Activated T-helper 9 cell treated with anti-CD3 and anti-CD28 coated beads, Interleukin-2, amount 50 U/mL, for 16 hours (primary cell): ENCODE data around the gene KHDRBS2.

ENCODE experiments used
- DNase-seq: peaks from one replicate; pipeline ENCODE4 v3.0.0-alpha.2; 2020; ENCODE audit warnings: low read depth

The KHDRBS2 gene

DNA sequence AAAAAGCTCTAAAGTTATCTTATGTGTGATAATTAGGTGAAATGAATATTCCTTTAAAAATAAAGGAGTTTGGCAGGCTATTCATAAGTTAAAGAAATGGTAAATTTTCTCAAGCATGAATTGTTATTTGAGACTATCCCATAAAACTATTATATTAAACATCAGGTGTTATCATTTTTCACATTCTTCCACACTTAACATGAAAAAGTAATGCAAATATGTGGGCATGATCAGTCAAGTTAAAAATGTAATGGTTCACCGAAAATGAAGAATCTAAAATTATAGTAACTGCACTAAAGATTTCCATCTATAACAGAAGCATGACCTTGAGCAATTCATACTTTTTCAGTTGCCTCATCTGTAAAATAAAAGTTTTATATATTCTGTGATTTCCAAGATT, 110.8 kb downstream of the KHDRBS2 start:
- DNase-seq: no peak

DNA sequence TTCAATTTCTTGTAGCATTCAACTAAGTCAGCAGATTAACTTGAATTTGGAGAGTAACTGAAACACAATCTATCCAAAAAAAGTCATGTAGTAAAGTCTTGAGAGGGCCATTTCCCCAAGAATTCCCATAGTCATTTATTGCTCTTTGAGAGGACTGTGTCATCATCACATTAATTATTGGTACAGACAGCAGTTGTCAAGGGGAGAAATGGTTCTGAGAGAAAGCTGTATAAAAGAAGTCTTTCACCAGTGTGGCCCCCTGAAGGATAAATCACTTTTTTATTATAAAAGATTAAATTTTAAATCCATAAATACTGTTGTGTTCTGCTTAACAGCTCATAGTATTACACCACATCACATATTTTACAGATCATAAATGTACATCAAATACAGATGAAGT, 111.5 kb downstream of the KHDRBS2 start:
- DNase-seq: no peak

DNA sequence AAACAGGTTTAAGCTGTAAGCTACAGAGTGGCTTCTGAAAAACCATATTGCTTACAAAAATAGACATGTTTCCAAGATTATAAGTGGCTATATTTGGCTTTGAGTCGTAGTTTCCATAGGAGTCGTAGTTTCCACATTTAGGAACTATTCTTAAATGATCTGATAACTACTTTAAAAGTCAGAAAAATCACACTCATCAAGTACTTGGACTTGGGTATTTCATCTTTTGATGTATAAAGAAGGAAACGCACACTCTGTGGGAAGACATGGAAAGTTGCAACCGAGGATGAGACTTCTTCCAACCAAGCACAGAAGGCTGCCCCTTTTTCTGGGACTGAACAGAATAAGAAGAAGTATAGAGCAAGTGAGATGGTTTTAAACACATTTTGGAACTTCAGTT, 118.3 kb downstream of the KHDRBS2 start:
- no peak for DNase-seq

DNA sequence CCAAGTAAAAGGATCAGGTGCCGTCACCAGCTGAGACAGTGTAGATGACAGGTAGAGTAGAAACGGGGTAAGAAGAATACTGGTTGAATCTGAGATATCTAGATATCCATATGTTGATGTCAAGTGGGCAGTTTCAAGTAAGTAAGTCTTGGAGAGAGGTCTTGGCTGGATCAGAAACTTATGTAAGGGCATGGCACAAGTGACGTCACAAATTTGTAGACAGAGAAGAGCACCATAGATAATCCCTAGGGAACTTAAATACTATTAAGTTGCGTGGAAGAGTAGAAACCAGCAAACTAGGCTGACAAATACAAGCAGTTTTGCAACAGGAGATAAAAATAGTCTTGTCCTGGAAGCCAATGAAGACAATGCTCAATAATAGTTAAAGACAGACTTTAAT, 123.2 kb downstream of the KHDRBS2 start:
- DNase-seq: no peak

DNA sequence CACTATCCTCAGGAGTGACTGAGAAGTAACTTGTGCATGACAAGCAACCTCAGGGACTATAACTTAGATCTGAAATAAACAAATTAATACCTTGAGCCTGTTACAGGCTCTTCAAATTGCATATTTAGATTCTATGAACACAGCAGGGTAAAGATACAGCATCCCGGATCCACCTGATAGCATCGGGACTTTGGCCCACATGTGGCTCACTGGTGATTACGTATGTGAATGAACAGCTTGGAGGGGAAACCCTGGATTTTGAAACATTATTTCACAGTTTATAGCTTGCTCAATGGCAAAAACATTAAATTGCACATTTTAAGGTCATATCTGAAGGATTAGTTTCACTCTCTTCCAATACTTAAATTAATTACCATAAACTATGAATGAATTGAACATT, 133.2 kb downstream of the KHDRBS2 start:
- no peak for DNase-seq

DNA sequence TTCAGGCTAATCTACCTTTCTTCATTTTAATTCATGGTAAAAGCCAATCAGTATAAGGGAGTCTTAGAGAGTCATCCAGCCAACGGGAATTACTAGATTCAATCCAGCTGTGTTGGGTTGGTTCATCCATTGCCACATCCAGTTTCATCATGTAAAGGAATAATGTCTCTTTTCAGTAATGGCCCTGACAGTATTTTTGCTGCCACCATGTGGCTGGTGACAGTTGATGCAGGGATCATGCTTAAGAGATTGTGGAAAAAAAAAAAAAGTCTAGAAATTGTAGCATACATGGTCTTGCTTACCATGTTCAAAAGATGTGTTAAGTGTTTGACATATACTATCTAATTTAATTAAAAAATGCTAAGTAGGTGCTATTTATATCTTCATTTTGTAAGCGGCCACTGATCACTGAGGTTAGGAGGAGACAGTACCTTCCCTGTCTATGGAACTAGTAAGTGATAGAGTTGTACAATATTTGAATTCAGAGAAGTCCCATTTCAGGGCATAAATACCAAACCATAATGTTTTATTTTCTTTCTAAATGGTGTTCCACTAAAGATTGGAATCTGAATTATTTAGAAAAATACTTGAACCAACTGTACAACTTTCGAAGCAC, 135.9 kb downstream of the KHDRBS2 start:
- no peak for DNase-seq

DNA sequence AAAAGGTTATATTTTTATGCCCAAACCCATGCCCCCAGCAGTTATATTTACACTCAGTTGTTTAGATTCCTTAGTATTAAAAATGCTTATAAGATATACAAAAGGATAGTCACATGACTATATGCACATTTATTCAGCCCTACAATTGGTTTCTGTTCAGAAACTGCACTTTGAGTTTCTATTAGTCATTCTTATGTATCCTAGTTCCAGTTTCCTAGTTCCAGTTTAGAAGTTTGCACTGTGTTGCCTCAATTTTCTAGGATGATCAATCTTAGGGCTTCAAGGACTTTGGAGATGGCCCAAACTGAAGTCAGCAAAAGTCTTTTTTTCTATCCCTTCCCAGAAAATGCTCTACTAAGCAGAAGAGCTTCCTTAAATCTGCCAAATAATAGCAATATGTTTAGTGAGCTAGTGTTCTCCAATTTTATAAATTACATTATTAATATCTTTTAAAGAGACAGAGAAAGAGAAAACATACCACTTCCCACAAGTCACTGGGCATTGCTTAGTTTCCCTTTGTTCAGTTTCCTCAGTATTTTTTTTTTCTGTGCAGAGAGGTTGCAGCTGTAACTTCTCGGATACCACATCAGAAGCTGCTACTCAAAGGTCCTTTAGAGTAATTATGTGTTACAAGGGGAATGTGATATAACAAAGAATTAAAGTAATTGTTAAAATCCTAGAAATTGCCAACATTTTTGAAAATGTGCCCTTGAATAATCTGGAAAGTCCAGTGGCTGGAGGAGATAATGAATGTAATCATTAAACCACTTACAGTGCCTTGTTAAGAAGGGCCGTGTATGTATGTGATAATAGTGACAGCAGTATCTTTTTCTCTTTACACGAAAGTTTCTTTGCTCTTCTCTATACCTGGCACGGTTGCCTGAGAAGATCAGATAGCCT, 138.8 kb downstream of the KHDRBS2 start:
- DNase-seq: no peak

DNA sequence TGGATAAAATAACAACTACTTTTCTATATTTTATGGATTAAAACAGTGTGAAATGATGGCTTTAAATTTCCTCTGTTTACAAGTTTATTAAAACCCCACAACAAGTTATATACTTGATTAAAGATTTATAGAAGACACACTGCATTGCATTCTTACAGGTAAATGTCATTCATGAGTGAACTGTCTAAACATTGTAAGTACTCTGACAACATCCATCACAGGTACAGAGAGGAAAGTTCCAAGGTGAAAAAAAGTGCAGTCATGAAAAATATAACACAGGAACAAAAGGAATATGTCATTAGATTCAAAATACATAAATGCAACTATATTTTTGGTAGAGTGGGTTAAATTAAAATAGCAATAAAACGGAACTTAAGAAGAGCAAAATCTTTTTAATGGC, 156.9 kb downstream of the KHDRBS2 start:
- no peak for DNase-seq

DNA sequence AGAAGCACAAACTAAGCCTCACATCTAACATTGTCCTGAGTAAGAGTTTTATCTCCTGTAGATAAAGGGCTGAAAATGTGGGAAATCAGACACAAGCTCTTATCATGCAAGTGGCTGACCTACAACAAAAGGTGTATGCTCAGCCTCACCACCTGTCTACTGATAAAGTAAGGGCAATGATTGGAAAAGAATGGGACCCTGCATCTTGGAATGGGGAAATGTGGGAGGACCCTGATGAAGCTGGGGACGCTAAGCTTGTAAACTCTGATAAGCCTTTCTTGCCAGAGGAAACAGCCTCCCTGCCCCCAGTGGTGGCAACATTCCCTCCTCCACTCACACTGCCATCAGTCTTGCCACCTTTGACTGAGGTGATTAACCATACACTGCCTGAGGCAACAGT, 166.6 kb downstream of the KHDRBS2 start:
- DNase-seq: no peak

DNA sequence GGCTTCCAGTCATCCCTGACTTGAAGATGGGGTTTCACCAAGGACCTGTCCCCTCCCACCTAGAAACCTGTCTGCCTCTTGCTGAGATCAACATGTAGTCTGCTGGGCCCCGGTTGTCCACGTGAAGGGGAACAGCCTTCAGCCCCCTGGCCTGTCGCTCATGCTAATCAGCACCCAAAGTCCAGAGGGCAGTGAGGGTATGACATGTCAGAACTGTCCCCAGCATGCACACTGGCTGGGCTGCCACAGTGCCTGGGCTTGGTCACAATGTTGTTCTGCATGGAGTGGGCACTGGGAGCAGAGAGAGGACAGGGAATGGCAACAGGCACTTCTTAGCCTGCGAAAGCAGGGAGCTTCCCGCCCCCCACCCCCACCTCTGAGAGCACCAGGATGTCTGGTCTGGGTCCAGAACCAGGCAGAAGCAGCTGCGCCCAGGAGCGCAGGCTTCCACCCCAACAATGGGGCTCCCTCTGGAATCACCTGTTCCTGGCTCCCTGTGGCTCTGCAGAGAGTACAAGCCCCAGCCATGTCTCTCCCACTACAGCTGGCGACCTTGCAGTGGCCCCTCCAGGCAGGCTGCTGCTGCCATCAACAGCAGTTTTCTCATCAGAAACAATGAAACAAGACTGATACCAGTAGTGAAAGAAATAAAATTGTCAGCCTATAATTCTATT, 182.7 kb downstream of the KHDRBS2 start:
- no peak for DNase-seq

DNA sequence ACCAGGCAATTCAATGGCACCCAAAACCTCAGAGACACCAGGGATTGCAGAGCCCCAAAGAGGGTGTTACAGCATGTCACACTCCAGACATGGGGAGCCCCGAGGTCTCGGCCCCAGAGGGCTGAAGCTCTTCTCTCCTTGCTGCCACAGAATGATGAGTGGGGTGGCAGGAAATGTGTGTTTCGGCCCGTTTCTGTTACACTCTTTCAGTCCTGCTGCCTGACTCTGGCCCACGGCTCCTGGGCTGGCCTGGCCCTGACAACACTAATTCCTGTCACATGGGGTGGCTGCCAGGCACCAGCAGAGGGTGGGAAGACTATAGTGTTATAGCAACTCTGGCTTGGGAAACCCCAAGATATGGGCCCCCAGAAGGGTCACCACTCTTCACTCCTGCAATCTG, 183.6 kb downstream of the KHDRBS2 start:
- no peak for DNase-seq

DNA sequence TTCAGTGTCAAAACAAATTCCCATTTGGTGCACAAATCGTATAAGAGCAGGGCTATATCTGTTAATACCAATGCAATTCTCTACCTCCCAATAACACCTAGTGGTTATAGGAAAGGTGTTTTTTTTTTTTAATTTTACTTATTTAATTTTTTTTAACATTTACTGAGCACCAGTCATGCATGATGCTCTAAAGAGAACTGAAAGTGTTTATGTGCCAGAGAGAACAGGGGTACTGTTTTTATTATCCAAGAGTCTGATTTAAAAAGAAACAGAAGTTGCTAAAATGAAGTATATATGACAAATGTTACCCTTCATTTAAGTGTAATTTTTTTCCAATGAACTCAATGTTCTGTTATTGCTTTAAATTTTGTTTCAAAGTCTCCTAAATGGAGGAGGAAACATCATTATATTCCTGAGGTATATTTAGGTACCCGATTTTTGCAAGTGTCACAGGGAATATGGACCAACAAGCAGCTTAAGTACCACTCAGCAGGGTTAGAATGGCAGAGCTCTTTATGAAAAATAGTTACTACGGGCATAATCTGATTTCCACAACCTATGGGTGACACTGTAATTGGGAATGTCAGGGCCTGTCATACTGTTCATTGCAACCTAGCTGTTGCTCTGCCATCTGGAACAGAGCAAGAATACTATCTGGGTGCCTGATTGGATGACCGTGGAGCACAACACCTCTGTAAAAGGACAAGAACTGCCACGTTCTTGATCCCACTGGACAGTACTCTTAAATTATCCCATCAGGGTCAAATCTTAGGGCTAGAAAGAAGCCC, 195.4 kb downstream of the KHDRBS2 start:
- no peak for DNase-seq

DNA sequence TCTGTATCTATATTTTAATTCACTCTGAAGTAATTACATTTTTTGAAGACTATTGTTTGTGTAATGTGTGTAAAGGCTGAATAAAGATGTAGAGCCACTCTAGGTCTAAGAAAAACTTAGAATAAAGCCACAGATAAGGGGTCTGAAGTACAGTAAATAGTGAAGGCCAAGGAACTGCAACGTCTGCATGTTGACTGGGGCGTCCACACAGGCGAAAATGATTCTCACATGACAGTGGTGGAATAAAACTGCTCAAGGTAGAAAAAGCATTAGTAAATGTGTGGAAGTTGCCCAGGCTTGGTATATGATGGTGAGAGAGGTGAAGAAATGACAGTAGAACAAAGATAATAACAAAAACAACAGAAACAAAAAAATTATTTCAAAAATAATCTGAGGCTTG, 196.2 kb downstream of the KHDRBS2 start:
- DNase-seq: no peak

DNA sequence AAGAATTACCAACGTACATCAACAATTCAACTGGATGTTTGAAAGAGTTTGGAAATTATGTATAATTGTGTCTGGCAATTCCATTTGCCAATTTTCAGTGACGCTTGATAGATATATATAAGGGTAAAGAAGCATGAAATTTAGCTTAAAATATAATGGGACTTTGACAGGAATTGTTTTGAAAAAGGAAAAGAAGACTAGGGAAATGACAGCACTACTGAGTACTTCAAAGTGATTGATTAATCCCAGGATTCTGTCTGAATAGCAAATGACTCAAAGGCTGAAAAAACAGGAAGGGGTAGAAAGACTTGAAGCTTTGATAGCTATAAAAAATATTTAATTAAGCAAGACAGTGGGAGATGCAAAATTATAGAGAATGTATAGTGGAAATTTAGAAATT, 200.0 kb downstream of the KHDRBS2 start:
- no peak for DNase-seq

DNA sequence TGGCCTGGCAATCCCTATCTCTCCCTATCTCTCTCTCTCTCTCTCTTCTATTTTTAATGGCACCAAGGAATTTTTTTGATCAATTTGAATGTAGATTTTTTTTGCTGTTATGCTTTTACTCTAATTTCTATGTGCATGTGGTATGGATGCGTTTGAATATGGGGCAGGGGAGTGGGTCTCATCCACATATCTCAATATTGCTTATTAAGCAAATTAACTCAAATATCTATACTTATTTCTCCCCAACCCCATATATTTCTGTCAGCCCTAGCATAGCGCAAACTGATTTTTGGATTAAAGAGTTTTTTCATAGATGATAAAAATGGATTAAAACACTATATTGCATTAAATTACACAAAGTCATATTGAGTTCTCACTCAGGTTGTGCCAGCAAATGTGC, 210.2 kb downstream of the KHDRBS2 start:
- DNase-seq: no peak

DNA sequence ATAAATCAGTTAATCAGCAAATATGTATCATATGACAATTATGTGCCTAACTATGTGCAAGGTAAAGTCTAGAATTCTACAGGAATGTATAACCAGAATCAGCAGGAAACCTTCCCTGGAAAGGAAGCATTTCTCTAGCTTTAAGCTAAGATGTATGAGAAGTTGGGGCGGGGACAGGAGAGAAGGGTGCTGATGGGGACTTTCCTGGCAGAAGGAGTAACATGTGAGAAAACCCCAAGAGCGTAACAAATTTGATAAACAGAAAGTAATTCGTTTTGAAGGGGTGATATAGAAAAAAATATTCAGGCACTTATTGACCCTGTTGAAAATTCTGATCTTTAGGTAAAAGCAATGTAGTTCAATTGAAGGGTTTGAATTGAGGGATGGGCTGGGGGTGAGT, 226.1 kb downstream of the KHDRBS2 start:
- DNase-seq: no peak

DNA sequence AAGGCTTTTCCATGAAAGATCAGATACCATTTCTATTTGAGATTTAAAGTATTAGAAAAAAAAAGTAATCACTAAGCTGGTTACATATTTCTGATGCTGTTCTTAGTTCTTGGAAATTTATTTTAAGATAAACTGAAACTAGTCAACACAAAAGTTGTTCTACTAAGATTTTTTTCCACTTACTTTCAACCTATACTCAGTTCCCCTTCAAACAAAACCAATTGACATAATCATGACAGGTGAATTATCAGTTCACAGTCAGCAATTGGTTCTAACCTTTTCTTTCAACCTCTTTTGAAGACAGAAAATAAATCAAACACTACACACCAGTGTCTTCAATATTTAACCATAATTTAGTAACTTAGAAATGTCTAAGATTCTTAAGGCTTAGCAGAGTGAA, 228.7 kb downstream of the KHDRBS2 start:
- no peak for DNase-seq

DNA sequence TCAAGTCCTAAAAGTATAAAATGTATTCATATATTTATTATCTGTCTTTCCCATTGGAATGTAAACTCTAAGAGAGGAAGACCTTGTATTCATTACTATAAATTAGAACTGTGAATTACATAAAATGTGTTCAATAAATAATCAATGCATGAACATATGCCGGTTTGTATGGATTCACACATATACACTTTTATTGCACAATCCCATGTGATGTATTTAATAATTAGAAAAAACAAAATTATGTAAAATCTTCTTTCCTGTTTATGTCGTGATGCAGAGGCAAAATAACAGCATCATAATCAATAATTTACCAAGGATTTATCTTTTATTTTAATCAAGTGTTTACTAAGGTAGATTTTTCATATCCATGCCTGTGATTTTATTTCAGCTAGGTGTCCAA, 240.5 kb downstream of the KHDRBS2 start:
- no peak for DNase-seq

DNA sequence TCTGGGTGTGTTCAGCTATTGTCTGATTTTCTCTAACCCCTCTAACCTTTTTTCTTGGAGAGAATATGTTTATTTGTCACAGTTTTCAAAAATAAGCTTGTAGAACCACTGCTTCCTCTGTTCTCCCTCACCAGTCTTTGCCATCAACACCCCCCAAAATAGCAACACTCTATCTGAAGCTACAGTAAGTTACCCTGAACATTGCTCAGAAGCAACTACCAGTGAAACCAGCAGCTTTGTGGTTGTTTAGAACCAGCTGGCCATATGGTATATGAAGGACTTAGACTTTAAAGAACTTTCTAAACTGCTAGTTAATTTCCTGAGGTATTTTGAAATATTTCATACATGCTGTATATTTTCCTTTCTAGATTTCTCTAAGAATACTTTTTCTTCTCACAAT, 242.9 kb downstream of the KHDRBS2 start:
- no peak for DNase-seq

DNA sequence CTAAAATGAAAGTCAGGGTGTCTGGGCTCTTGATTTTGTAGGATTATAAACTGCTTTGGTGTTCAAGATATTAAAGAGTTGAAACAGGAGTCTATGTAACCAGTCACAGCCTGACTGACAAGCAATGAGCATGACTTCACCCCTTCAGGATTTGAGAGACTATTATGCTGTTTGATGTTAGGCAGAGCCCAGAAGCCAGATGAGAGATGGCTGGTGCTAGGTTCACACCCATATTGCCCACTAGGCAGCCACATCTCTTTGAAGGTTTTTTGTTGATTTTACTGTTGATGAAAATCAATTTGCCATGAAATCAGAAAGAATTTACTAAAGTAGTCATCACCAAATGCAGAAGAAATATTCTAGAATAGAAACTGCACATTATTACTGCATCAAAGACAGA, 243.6 kb downstream of the KHDRBS2 start:
- no peak for DNase-seq

DNA sequence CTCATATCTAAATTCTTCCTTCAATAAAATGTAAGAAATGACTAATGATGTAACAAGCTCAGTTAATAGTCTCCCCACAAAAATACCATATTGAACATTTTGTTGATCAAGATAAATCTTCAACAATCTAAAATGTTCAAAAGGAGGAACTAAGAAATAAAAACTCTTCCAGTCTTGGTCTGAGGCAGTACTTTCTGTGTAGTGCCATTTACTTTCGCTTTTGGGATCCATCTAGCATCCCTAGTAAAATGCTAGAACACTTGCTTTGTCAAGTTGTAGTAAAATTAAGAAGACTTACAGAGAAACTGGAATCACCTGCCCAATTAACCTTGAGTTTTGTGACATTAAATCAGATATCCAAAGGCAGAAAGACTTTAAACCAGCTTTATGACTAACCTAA, 246.4 kb downstream of the KHDRBS2 start:
- no peak for DNase-seq

DNA sequence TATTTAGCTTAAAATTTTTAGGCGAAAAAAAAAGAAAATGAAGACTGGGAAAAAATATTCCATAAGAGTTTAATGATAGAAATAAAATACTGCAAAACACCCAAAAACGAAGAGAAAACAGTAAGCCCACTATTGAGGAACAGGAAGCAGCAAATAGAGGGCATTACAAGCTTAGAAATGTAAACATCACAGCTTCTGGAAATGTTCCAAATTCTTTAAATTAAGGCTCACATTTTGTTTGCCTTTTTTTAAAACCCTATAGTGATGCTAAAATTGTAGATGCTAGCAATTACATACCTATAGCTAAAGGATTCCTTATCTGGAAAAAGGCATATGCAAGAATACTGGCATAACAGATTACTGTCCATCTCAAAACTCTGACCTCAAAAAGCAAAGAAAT, 248.6 kb downstream of the KHDRBS2 start:
- DNase-seq: no peak

DNA sequence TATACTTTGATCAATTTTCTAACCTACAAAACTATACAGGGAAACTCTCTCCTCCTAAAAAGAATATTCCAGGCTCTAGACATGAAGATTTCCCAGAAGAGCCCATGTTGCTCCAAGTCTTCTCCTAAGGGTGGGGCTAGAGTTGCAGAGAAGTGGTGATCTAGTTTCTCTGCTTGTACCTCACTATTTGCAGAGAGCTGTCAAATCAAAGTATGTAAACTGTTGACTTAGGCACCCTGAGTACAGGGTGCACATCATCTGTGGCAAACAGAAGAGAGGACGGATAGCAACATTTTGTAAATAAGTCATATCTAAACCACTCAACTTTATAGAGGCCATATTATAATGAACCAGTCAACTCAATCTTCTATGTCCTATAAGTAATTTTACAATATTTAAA, 250.1 kb downstream of the KHDRBS2 start:
- no peak for DNase-seq
